Thyroid gland (tissue), 4 donors: ENCODE data around the gene CTDSP1. TPM values are rescaled to one million over a fixed set of nuclear protein-coding genes. Genes with fewer than 3 reads are reported as not detected.

Experiments used
- DNase-seq, 2 donors: peaks; one replicate each; pipeline ENCODE4 v3.0.0-alpha.2; 2019
- H3K27ac ChIP-seq, 3 donors: fragments of 200-600 bp; sonication (generic); 1 replicate in 2 of 3; 2 replicates in 1 of 3; pipeline ENCODE4 v1.5.1; 2016 to 2019; ENCODE audit warnings: mild to moderate bottlenecking in 1 of 3, moderate library complexity in 1 of 3
- H3K27me3 ChIP-seq: fragments of 200-600 bp; sonication (generic); one replicate; pipeline ENCODE4 v1.5.1; 2019
- H3K36me3 ChIP-seq, 2 donors: fragments of 200-600 bp; sonication (generic); one replicate each; pipeline ENCODE4 v1.5.1; 2016 to 2019
- H3K4me1 ChIP-seq, 2 donors: fragments of 200-600 bp; sonication (generic); one replicate each; pipeline ENCODE4 v1.5.1; 2017 to 2019
- H3K4me3 ChIP-seq, 3 donors: fragments of 200-600 bp; sonication (generic); replicated peaks in 1 of 3; 1 replicate in 2 of 3; 2 replicates in 1 of 3; pipeline ENCODE4 v1.5.1; 2016; ENCODE audit warnings: mild to moderate bottlenecking in 1 of 3
- H3K9me3 ChIP-seq: fragments of 200-600 bp; sonication (generic); one replicate; pipeline ENCODE4 v1.5.1; 2017
- CTCF ChIP-seq, 6 experiments: fragments of 200-600 bp in 3 of 6; fragments of 450-650 bp in 3 of 6; sonication (generic) in 3 of 6; IDR thresholded peaks; one replicate each; pipeline ENCODE4 v1.5.1; 2016 to 2019; ENCODE audit warnings: antibody characterized with exemption in 6 of 6, mild to moderate bottlenecking in 2 of 6, inconsistent platforms in 1 of 6, moderate library complexity in 1 of 6
- POLR2A ChIP-seq, 2 donors: fragments of 450-650 bp; IDR thresholded peaks; one replicate each; pipeline ENCODE4 v1.6.1; 2017; ENCODE audit warnings: antibody characterized with exemption in 2 of 2, mild to moderate bottlenecking in 2 of 2, moderate library complexity in 1 of 2
- WGBS, 2 donors: methylation state at CpG; one replicate each; pipeline ENCODE4 v1.1.5; 2017; 5-methylcytosine and 5-hydroxymethylcytosine counted together
- intact Hi-C: fragments of 100-400 bp; cut with DNase I; formaldehyde crosslinking; loops from one replicate; pipeline ENCODE4 v1.15.1; 2023
- total RNA-seq, 4 donors: library from RNA; depleted of rRNA; stranded (reverse); fragments of >200 nt; gene quantifications; one replicate each; pipeline ENCODE4 v1.2.3, GENCODE V29; 2016

Gene CTDSP1
- total RNA-seq, 4 donors from 2014 or later: 105 to 152 (median 127) TPM

GRCh38 chr2:218432676-218433365, 33.2 kb downstream of the CTDSP1 start:
- WGBS, 2 donors: 93 to 95% methylated on average over 8 of the region's 8 CpGs
- TF ChIP-seq POLR2A (IDR thresholded peaks at IDR 0.05) (no peak), CTCF (IDR thresholded peaks at IDR 0.05) (no peak)
- intact Hi-C loops: no loop called here
- Histone ChIP-seq H3K27me3 (no peaks in the 10 kb centered on the region), H3K27ac (no peak overlapping the region), H3K4me3 (no peak overlapping the region), H3K4me1 (no peaks in the 10 kb centered on the region), H3K36me3 (no peaks in the 10 kb centered on the region), H3K9me3 (no peaks in the 10 kb centered on the region)
- DNase-seq: no peak

- intact Hi-C loops: no loop called here
- TF ChIP-seq POLR2A (IDR thresholded peaks at IDR 0.05) (no peak), CTCF (IDR thresholded peaks at IDR 0.05) (no peak)
Measured at GRCh38 chr2:218434456-218434855, 34.8 kb downstream of the CTDSP1 start.

GRCh38 chr2:218435003-218435982, 35.6 kb downstream of the CTDSP1 start:
- no peaks in the 10 kb centered on the region for H3K4me1 ChIP-seq
- TF ChIP-seq CTCF (IDR thresholded peaks at IDR 0.05) (no peak), POLR2A (IDR thresholded peaks at IDR 0.05) (no peak)
- no peaks in the 10 kb centered on the region for H3K9me3 ChIP-seq
- no peak overlapping the region for H3K27ac ChIP-seq
- no peak overlapping the region for H3K4me3 ChIP-seq
- H3K36me3 ChIP-seq: no peaks in the 10 kb centered on the region
- intact Hi-C loops: no loop called here
- no peak for DNase-seq
- H3K27me3 ChIP-seq: no peaks in the 10 kb centered on the region
- 90% methylated on average over 9 to 11 of the region's 11 CpGs for WGBS, 2 donors

More at GRCh38 chr2:218434456-218434855, 34.8 kb downstream of the CTDSP1 start:
- WGBS, 2 donors: 89 to 90% methylated on average over 9 of the region's 9 CpGs
- no peaks in the 10 kb centered on the region for H3K36me3 ChIP-seq
- H3K27me3 ChIP-seq: no peaks in the 10 kb centered on the region
- no peak for DNase-seq
- no peaks in the 10 kb centered on the region for H3K9me3 ChIP-seq
- no peak overlapping the region for H3K27ac ChIP-seq
- no peaks in the 10 kb centered on the region for H3K4me1 ChIP-seq
- no peak overlapping the region for H3K4me3 ChIP-seq

GRCh38 chr2:218436992-218437391, 37.3 kb downstream of the CTDSP1 start:
- Histone ChIP-seq H3K9me3 (no peaks in the 10 kb centered on the region), H3K36me3 (no peaks in the 10 kb centered on the region), H3K27ac (no peak overlapping the region), H3K27me3 (no peaks in the 10 kb centered on the region), H3K4me1 (no peaks in the 10 kb centered on the region), H3K4me3 (no peak overlapping the region)
- intact Hi-C loops: no loop called here
- no peak for TF ChIP-seq POLR2A (IDR thresholded peaks at IDR 0.05)
- no peak for TF ChIP-seq CTCF (IDR thresholded peaks at IDR 0.05)
- DNase-seq: no peak
- 92 to 96% methylated on average over 3 to 5 of the region's 5 CpGs for WGBS, 2 donors

- intact Hi-C loops: no loop called here
- H3K9me3 ChIP-seq: no peaks in the 10 kb centered on the region
- DNase-seq: no peak
- no peaks in the 10 kb centered on the region for H3K27me3 ChIP-seq
- no peaks in the 10 kb centered on the region for H3K4me1 ChIP-seq
- no peaks in the 10 kb centered on the region for H3K36me3 ChIP-seq
- H3K27ac ChIP-seq: no peak overlapping the region
- H3K4me3 ChIP-seq: no peak overlapping the region
- no peak for TF ChIP-seq POLR2A (IDR thresholded peaks at IDR 0.05)
- no peak for TF ChIP-seq CTCF (IDR thresholded peaks at IDR 0.05)
- 92 to 93% methylated on average over 1 of the region's 1 CpG for WGBS, 2 donors
Measured at GRCh38 chr2:218437969-218438368, 38.3 kb downstream of the CTDSP1 start.
